GM18868 (cell line): ENCODE data around the gene WDR27.

Experiments used
- ATAC-seq: cut with Tn5 transposase; IDR thresholded peaks from one replicate; pipeline ENCODE4 v1.9.1; 2021; ENCODE audit warnings: mild to moderate bottlenecking, moderate library complexity; ENCODE audit not compliant: unreplicated experiment

The WDR27 gene

DNA sequence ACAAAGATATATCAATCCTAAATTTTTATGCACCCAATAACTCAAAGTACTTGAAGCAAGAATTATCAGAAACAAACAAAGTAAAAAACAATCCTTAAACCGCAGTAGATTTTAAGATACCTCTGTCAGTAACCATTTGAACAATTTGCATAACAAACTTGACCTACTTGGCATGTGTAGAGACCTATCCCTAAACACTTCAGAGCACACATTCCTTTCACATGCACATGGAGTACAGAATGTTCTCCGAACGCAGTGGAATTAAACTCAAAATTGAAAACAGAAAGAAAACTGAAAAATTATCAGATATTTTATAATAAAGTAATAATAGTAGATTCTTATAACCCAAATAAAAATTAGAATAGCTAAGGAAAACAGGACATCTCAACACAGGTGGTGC lies 285.6 kb downstream of the WDR27 start:
- no peak for ATAC-seq

DNA sequence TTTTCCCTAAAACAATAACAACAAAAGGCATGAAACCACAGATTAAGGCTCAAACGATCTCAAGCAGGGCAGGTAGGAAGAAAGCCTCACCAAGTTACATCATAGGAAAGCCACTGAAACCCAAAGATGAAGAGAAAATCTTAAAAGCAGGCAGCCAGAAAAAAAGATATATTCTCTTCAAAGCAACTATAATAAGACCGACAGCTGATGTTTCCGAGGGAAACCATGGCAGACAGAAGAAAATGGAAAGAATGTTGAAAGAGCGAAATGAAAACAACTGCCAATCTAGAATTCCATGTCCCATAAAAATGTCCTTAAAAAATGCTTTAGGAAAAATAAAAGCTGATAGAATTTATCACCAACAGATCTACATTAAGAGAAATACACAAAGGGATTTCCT lies 286.6 kb downstream of the WDR27 start:
- ATAC-seq, result no peak

DNA sequence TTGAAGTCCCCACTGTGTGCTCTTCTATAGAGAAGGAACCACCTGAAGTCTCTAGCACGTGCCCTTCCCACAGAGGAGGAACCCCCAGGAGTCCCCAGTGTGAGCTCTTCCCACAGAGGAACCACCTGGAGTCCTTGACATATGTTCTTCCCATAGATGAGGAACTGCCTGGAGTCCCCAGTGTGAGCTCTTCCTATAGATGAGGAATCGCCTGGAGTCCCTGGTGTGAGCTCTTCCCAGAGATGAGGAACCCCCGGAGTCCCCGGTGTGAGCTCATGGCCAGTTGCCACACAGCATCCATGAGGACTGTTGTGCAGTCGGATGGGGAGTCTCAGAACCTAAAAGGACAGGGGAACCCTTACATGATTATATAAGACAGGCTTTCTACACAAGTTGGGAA lies 290.1 kb downstream of the WDR27 start:
- ATAC-seq, result no peak

DNA sequence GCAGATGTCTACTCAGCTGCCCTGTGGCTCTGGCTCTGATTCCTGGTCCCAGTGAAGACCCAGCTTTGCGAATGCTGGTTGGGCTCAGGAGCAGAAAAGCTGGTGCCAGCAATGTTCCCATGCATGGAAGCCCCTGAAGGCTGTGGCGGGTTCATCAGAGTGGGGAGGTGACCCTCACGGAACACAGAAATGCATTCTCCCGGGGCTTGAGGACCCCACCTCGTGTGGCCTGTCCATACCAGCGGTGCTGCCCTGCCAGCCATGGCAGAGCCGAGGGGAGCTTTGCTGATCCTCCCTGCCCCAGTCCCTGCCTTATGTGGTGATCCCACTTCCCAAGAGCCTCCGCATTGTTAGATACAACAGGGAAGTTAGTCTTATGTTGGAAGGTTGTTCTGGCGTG lies 290.5 kb downstream of the WDR27 start:
- ATAC-seq, result no peak

DNA sequence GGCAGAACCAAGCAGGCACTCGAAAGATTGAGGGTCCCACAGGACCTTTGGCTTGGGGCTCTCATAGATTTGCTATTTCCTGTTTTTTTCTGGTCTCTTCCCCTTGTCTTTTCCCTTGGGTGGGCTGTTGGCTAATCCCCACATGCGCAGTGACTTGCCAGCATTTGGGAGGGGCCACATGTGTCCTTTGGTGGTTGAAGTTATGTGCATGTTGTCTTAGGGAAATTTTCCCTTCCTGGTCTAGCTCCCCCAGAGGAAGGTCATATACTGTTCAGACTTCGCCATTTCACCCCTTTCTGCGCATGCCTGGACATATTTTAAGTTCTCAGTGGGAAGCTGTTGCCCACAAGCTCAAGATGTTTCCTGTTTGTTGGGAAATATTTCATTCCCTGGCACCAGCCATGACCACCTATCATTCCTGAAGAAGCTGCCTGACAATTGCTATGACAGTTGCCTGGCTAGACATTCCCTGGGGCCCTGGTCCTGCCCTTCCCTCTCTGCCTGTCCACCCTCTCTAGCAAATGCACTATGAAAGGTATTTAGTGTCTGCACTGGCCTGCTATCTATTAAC lies 292.0 kb downstream of the WDR27 start:
- ATAC-seq, result no peak

DNA sequence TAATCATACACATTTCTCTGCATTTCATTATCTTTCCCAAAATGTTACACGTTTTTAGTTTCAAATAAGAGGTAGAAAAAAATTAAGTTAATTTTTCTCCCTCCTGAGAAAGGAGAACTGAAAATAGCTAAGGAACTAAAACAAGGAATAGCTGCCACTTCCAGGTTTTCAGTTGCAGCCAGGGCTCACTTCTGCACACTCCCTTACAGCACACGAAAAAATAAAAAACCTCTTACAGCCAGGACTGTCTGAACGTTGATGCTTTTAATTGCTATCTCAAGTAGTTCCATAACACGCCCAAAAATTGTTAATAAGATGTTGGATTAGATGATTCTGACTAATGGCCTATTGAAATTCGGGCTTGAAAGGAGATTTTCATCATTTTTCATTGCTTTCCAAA lies 294.5 kb downstream of the WDR27 start:
- no peak for ATAC-seq
